Sigmoid colon (tissue), 4 donors: ENCODE measurements around the gene DHDH.

Experiments used
- EP300 ChIP-seq, 4 donors: sonication (generic); formaldehyde crosslinking; IDR thresholded peaks; one replicate each; pipeline ENCODE4 v1.6.1; 2017; ENCODE audit warnings: antibody characterized with exemption in 4 of 4
- POLR2A ChIP-seq, 2 donors: fragments of 450-650 bp; IDR thresholded peaks; one replicate each; pipeline ENCODE4 v1.6.1; 2016; ENCODE audit warnings: antibody characterized with exemption in 2 of 2, mild to moderate bottlenecking in 2 of 2, moderate library complexity in 2 of 2
- POLR2AphosphoS5 ChIP-seq, 4 donors: sonication (generic); formaldehyde crosslinking; IDR thresholded peaks; one replicate each; pipeline ENCODE4 v1.6.1; 2017; ENCODE audit warnings: antibody characterized with exemption in 4 of 4
- TF ChIP-seq, protein P1 (sequence below), 4 experiments: fragments of 450-650 bp in 3 of 4; fragments of 200-600 bp in 1 of 4; IDR thresholded peaks; one replicate each; pipeline ENCODE4 v1.5.1; 2016 to 2019; ENCODE audit warnings: antibody characterized with exemption in 4 of 4, mild to moderate bottlenecking in 3 of 4, moderate library complexity in 2 of 4

DNA sequence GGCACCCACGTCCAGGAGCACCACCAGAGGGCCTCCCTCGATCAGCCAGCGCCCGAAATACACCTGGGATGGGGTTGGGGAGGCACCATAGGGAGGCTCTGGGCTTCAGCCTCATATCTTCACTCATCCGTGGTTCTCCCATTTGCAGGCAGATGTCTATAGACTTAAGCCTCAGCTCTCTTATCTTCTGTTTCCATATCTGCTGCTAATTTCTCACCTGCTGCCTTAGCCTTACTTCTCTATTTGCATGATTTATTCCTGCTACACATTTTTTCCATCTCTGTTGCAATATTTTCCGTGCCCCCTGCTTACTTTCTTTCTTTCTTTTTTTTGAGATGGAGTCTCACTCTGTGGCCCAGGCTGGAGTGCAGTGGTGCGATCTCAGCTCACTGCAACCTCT lies 53.8 kb downstream of the DHDH start:
- TF ChIP-seq POLR2AphosphoS5 (IDR thresholded peaks at IDR 0.05) (no peak), POLR2A (IDR thresholded peaks at IDR 0.05) (no peak), EP300 (IDR thresholded peaks at IDR 0.05) (no peak)
- TF ChIP-seq, protein P1, sequence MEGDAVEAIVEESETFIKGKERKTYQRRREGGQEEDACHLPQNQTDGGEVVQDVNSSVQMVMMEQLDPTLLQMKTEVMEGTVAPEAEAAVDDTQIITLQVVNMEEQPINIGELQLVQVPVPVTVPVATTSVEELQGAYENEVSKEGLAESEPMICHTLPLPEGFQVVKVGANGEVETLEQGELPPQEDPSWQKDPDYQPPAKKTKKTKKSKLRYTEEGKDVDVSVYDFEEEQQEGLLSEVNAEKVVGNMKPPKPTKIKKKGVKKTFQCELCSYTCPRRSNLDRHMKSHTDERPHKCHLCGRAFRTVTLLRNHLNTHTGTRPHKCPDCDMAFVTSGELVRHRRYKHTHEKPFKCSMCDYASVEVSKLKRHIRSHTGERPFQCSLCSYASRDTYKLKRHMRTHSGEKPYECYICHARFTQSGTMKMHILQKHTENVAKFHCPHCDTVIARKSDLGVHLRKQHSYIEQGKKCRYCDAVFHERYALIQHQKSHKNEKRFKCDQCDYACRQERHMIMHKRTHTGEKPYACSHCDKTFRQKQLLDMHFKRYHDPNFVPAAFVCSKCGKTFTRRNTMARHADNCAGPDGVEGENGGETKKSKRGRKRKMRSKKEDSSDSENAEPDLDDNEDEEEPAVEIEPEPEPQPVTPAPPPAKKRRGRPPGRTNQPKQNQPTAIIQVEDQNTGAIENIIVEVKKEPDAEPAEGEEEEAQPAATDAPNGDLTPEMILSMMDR (IDR thresholded peaks at IDR 0.05), result no peak
